Astrocyte of the spinal cord (primary cell): Measurements from ENCODE around the gene SMOC1.

ENCODE experiments used
- DNase-seq: peaks from one replicate; pipeline ENCODE4 v3.0.0; 2011; ENCODE audit warnings: low read depth, low spot score
- H3K4me3 ChIP-seq: 2 replicates; pipeline ENCODE4 v1.5.1; 2011; ENCODE audit warnings: low read depth, mild to moderate bottlenecking, low read length, moderate library complexity
- CTCF ChIP-seq: IDR thresholded peaks from 2 replicates; pipeline ENCODE4 v1.5.1; 2012; ENCODE audit warnings: low read depth, mild to moderate bottlenecking, low read length, inconsistent platforms
- in situ Hi-C: cut with HindIII; loops from 2 replicates; pipeline ENCODE4 v1.10.0; 2017; ENCODE audit warnings: low sequenced_read_pairs

The SMOC1 gene

DNA sequence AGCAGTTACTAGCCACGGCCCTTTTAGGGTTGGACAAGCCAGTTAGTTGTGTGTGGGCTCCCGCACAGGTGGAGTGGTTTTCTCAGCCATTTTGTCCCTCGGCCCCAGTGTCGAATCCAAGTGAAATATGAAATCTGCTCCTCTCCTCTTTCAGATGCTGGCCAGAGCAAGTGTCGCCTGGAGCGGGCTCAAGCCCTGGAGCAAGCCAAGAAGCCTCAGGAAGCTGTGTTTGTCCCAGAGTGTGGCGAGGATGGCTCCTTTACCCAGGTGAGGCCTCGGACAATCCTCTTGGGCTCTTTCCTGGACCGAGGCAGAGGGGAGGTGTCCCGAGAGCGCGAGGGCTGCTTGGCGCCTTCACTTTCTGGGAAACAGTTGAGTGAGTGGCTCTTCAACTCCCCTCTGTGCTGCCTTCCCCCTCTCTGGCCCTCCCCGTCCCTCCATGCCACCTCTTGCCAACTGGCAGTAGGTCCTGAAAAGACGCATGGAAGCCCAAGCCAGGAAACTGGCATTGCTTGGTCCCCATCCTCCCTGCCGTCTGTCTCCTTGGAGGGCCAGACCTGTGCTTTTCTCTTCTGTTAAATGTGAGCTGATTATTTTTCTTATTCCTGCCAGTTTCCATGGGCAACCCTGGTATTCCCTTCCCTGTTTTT, 74.2 kb downstream of the SMOC1 start:
- TF ChIP-seq CTCF, result no peak
- in situ Hi-C loops, result no loop called here

GRCh38 chr14:69955855-69956845, 76.9 kb downstream of the SMOC1 start:
- in situ Hi-C loops, result no loop called here
- no peak overlapping the region for H3K4me3 ChIP-seq
- no peak for TF ChIP-seq CTCF
- no peak for DNase-seq

More for the DNA sequence above, 74.2 kb downstream of the SMOC1 start:
- DNase-seq, result no peak
- H3K4me3 ChIP-seq, result no peak overlapping the region

GRCh38 chr14:69956970-69957369, 77.8 kb downstream of the SMOC1 start:
- in situ Hi-C loops, result no loop called here
- H3K4me3 ChIP-seq, result no peak overlapping the region
- TF ChIP-seq CTCF, result no peak
- DNase-seq, result no peak

- no peak overlapping the region for H3K4me3 ChIP-seq
- DNase-seq, result no peak
- no peak for TF ChIP-seq CTCF
- in situ Hi-C loops, result no loop called here
Observed at GRCh38 chr14:69957986-69958385, 78.8 kb downstream of the SMOC1 start.

DNA sequence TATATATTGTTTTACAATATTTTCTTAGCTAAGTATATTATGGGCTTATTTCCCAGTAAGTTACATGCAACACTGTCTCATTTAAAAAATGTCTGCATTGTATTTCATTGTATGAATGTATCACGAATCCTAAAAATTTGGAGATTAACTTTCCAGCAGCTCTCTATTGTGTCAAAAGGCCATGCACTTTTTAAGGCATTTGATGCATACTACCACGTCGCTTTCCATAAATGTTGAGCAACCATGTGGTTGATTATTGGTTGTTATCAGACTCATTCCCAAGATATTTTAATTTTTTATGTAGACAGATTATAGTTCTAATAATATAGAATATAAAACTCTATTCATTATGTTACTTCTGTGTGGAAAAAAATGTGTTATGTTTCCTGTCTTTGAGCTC, 79.9 kb downstream of the SMOC1 start:
- DNase-seq, result no peak
- no peak for TF ChIP-seq CTCF
- in situ Hi-C loops, result no loop called here
- no peak overlapping the region for H3K4me3 ChIP-seq

- no peak overlapping the region for H3K4me3 ChIP-seq
- in situ Hi-C loops, result no loop called here
- TF ChIP-seq CTCF, result no peak
- DNase-seq, result no peak
Observed at GRCh38 chr14:69960296-69960695, 81.1 kb downstream of the SMOC1 start.
